Measurements from ENCODE around the gene JARID2.

Gene JARID2

GRCh38 chr6:15218401-15218800 is 27.5 kb upstream of the JARID2 start:
- H3K4me3 ChIP-seq (ENCODE audit: low read depth, low read length) = no peak overlapping the region
- no peak for TF ChIP-seq CTCF (IDR thresholded peaks at IDR 0.05; ENCODE audit: control insufficient read depth, extremely low read depth, insufficient read depth)
- DNase-seq (ENCODE audit: low read depth) = no peak

GRCh38 chr6:15220062-15220461 is 25.8 kb upstream of the JARID2 start:
- no peak for TF ChIP-seq CTCF (IDR thresholded peaks at IDR 0.05; ENCODE audit: control insufficient read depth, extremely low read depth, insufficient read depth)
- DNase-seq (ENCODE audit: low read depth) = no peak
- H3K4me3 ChIP-seq (ENCODE audit: low read depth, low read length) = no peak overlapping the region

GRCh38 chr6:15227827-15228318 is 18.0 kb upstream of the JARID2 start:
- H3K4me3 ChIP-seq (ENCODE audit: low read depth, low read length) = no peak overlapping the region
- TF ChIP-seq CTCF (IDR thresholded peaks at IDR 0.05; ENCODE audit: control insufficient read depth, extremely low read depth, insufficient read depth) = no peak
- no peak for DNase-seq (ENCODE audit: low read depth)

GRCh38 chr6:15230827-15231226 is 15.0 kb upstream of the JARID2 start:
- no peak for TF ChIP-seq CTCF (IDR thresholded peaks at IDR 0.05; ENCODE audit: control insufficient read depth, extremely low read depth, insufficient read depth)

GRCh38 chr6:15232836-15233510 is 12.9 kb upstream of the JARID2 start:
- H3K4me3 ChIP-seq (ENCODE audit: low read depth, low read length) = no peak overlapping the region
- DNase-seq (ENCODE audit: low read depth) = no peak
- no peak for TF ChIP-seq CTCF (IDR thresholded peaks at IDR 0.05; ENCODE audit: control insufficient read depth, extremely low read depth, insufficient read depth)

More at GRCh38 chr6:15230827-15231226, 15.0 kb upstream of the JARID2 start:
- no peak for DNase-seq (ENCODE audit: low read depth)
- no peak overlapping the region for H3K4me3 ChIP-seq (ENCODE audit: low read depth, low read length)

GRCh38 chr6:15234068-15234758 is 11.7 kb upstream of the JARID2 start:
- no peak for DNase-seq (ENCODE audit: low read depth)
- TF ChIP-seq CTCF (IDR thresholded peaks at IDR 0.05; ENCODE audit: control insufficient read depth, extremely low read depth, insufficient read depth) = no peak
- H3K4me3 ChIP-seq (ENCODE audit: low read depth, low read length) = no peak overlapping the region
